Ovary (tissue), 9 donors: ENCODE data around the gene CFAP58. TPM values are rescaled to one million over a fixed set of nuclear protein-coding genes. Genes with fewer than 3 reads are reported as not detected.

Experiments used
- DNase-seq, 5 donors: peaks; one replicate each; pipeline ENCODE4 v3.0.0-alpha.2; 2019 to 2020
- H3K27ac ChIP-seq, 2 donors: fragments of 200-600 bp; one replicate each; pipeline versions ENCODE4 v1.5.1 to v1.8.0; 2019 to 2022
- H3K27me3 ChIP-seq: fragments of 200-600 bp; one replicate; pipeline ENCODE4 v1.8.0; 2022
- H3K36me3 ChIP-seq: fragments of 200-600 bp; sonication (generic); one replicate; pipeline ENCODE4 v1.5.1; 2019
- H3K4me1 ChIP-seq: one replicate; pipeline ENCODE4 v1.8.1; 2013; ENCODE audit warnings: mild to moderate bottlenecking, moderate library complexity; ENCODE audit not compliant: insufficient read depth
- H3K4me3 ChIP-seq: fragments of 200-600 bp; sonication (generic); one replicate; pipeline ENCODE4 v1.5.1; 2017
- H3K9me3 ChIP-seq, 2 donors: fragments of 200-600 bp in 1 of 2; sonication (generic) in 1 of 2; one replicate each; pipeline versions ENCODE4 v1.5.1 to v1.8.1; 2013 to 2019; ENCODE audit warnings: mild to moderate bottlenecking in 1 of 2, moderate library complexity in 1 of 2
- CTCF ChIP-seq, 3 donors: fragments of 450-650 bp in 2 of 3; fragments of 200-600 bp in 1 of 3; IDR thresholded peaks; one replicate each; pipeline versions ENCODE4 v1.5.1 to v1.8.0; 2016 to 2022; ENCODE audit warnings: antibody characterized with exemption in 3 of 3, mild to moderate bottlenecking in 1 of 3
- EP300 ChIP-seq: sonication (generic); formaldehyde crosslinking; IDR thresholded peaks from one replicate; pipeline ENCODE4 v1.6.1; 2017; ENCODE audit warnings: antibody characterized with exemption
- POLR2A ChIP-seq: fragments of 450-650 bp; IDR thresholded peaks from one replicate; pipeline ENCODE4 v1.6.1; 2017; ENCODE audit warnings: antibody characterized with exemption, mild to moderate bottlenecking, moderate library complexity
- WGBS, 3 donors: extraction: QIAGEN DNeasy Blood & Tissue Kit in 1 of 3; methylation state at CpG; one replicate each; pipeline versions ENCODE4 v1.1.5 to v1.1.7; 2013 to 2017; 5-methylcytosine and 5-hydroxymethylcytosine counted together
- intact Hi-C, 4 donors: fragments of 100-400 bp; cut with DNase I; formaldehyde crosslinking; loops; one replicate each; pipeline versions ENCODE4 v1.11.0 to v1.15.1; 2022 to 2023
- polyA plus RNA-seq, 2 donors: library from polyadenylated mRNA; stranded (reverse); fragments of 200-250 nt in 1 of 2; fragments of 350-450 nt in 1 of 2; fragmentation: Illumina TruSeq in 1 of 2; extraction: RNeasy Lipid Tissue Mini Kit (QIAGEN cat#74804) in 1 of 2; gene quantifications; one replicate each; pipeline ENCODE4 v1.2.3, GENCODE V29; 2013 to 2014
- total RNA-seq, 7 donors: library from RNA; depleted of rRNA in 2 of 7; stranded (reverse); fragments of >200 nt in 2 of 7; fragmentation: NEBNext Ultra II Directional in 3 of 7; extraction: Animal tissue kit (Norgen Biotek cat#: 25700) in 3 of 7; gene quantifications; one replicate each; pipeline versions ENCODE4 v1.1.0 to v1.2.4, GENCODE V29; 2016 to 2023
- donor health status: DM: no; HTN: no; CAD: no; lungs with moderate emphysema.
- donor health status: DM: no; HTN: no; CAD: no.
- donor health status: Bipolar disorder and iron deficiency.
- donor health status: DM: yes; HTN: yes; CAD: no.
- donor health status: DM: no; HTN: no; CAD: no.
- donor health status: DM: yes; HTN: yes; CAD: no.

CFAP58 gene
- total and polyA plus RNA-seq, 9 donors = 0.17 to 7.9 (median 0.60) TPM

GRCh38 chr10:104321226-104321625, 32.4 kb upstream of the CFAP58 start:
- intact Hi-C loops = no loop called here
- Histone ChIP-seq H3K27me3 (no peaks in the 10 kb centered on the region), H3K36me3 (no peaks in the 10 kb centered on the region), H3K4me1 (peaks cover 28% of the 10 kb centered on the region), H3K4me3 (no peak overlapping the region), H3K27ac (no peak overlapping the region), H3K9me3 (no peaks in the 10 kb centered on the region)
- peak in 3 of 5 donors; percentile 36 to 40 (median 38) for DNase-seq
- TF ChIP-seq CTCF (IDR thresholded peaks at IDR 0.05) (no peak), EP300 (no peak), POLR2A (no peak)
- WGBS, 3 donors = 72 to 78% (median 73%) methylated on average over 6 of the region's 6 CpGs

DNA sequence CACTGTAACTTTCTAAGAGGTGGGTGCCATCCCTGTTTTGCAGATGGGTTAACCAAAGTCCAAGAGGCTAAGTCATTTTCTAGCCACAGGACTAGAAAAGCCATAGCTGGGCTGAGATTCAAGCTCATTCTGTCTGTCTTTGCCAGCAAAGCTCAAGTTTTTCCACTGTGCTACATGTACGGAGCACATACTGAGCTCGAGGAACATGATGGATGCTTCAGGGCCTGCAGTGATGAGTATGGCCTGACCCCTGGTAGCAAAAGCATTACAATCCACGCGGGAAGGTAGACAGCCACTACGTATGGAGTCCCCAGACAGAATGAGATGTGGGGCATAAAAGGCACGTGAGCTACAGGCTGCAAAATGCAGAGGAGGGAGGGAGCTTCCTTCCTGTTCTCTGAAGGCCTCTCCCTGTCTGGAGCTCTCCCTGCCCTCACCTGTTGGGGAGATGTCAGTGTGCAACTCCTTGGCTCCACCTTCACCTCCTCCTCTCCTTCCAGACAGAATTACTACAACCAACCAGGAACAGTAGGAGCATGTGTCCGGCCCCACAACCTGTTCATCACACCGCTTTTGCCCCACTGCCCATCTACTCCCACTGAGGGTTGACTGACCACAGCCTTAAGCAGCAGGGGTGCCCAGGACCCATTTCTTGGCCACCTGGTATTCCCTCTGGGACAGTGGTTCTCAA, 31.8 kb upstream of the CFAP58 start:
- TF ChIP-seq CTCF (IDR thresholded peaks at IDR 0.05) (no peak), POLR2A (no peak), EP300 (no peak)
- Histone ChIP-seq H3K27me3 (no peaks in the 10 kb centered on the region), H3K27ac (no peak overlapping the region), H3K36me3 (no peaks in the 10 kb centered on the region), H3K4me3 (no peak overlapping the region), H3K9me3 (no peaks in the 10 kb centered on the region), H3K4me1 (peaks cover 29% of the 10 kb centered on the region)
- whole genome bisulfite sequencing, 3 donors = 76 to 86% (median 83%) methylated on average over 8 of the region's 8 CpGs
- intact Hi-C loops = no loop called here
- peak in 2 of 5 donors; percentile 16 to 25 for DNase-seq

GRCh38 chr10:104322416-104322782, 31.2 kb upstream of the CFAP58 start:
- Histone ChIP-seq H3K4me1 (peaks cover 33% of the 10 kb centered on the region), H3K9me3 (no peaks in the 10 kb centered on the region), H3K27me3 (no peaks in the 10 kb centered on the region), H3K4me3 (no peak overlapping the region), H3K27ac (no peak overlapping the region), H3K36me3 (no peaks in the 10 kb centered on the region)
- peak in 1 of 5 donors; percentile 13 for DNase-seq
- no peak for TF ChIP-seq POLR2A
- no peak for TF ChIP-seq EP300
- no peak for TF ChIP-seq CTCF (IDR thresholded peaks at IDR 0.05)
- intact Hi-C loops = no loop called here
- 79 to 86% (median 82%) methylated on average over 7 of the region's 7 CpGs for WGBS, 3 donors

DNA sequence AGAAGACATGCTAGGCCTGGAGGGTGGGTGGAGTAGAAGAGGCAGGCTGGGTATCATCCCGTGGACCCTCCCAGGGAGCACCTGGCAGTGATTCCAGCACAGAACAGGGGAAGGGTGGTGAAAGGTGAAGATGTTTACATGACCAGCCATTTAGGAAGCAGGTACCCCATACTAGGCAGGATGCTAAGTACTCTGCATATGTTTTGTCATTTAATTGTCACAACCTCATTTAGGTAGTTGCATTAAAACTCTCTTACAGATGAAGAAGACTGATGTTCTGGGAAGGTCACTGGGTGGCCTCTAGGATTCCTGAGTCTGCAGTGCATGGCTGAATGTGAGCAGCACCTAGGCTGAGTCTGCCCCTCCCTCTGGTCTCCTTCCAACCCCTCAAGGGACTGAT, 30.5 kb upstream of the CFAP58 start:
- intact Hi-C loops = no loop called here
- WGBS, 3 donors = 82 to 88% (median 87%) methylated on average over 1 of the region's 1 CpG
- no peaks in the 10 kb centered on the region for H3K36me3 ChIP-seq
- DNase-seq = peak in 1 of 5 donors; percentile 9
- H3K27ac ChIP-seq = no peak overlapping the region
- H3K9me3 ChIP-seq = no peaks in the 10 kb centered on the region
- no peaks in the 10 kb centered on the region for H3K27me3 ChIP-seq
- TF ChIP-seq CTCF (IDR thresholded peaks at IDR 0.05) (no peak), POLR2A (no peak), EP300 (no peak)
- no peak overlapping the region for H3K4me3 ChIP-seq
- H3K4me1 ChIP-seq = peaks cover 36% of the 10 kb centered on the region
